Mucosa of gallbladder (tissue), 1 donor: ENCODE results near the gene RRP9. TPM values are rescaled to one million over a fixed set of nuclear protein-coding genes. Genes with fewer than 3 reads are reported as not detected.
"Not testable (repeated sequence)": the region's sequence is repeated elsewhere in the genome, so short reads cannot be mapped to it uniquely, and the experiment has no call there.

Experiments used
- DNase-seq: peaks from one replicate; pipeline ENCODE4 v3.0.0-alpha.2; 2020; ENCODE audit warnings: low spot score
- total RNA-seq: library from RNA; stranded (reverse); gene quantifications from one replicate; pipeline ENCODE4 v1.2.1, GENCODE V29; 2021
- donor health status: DM: no; HTN: no; CAD: no.

Gene RRP9
- total RNA-seq, result 11.9 TPM

GRCh38 chr3:51941798-51942602 lies at the start of gene RRP9, which contains the start of gene PARP3:
Gene RRP9 (minus strand): TSS chr3:51941904. CDS start chr3:51941867, 37 bp downstream.
Gene PARP3 (plus strand): TSS chr3:51942363. CDS start chr3:51943356, 993 bp downstream.
- DNase-seq, result peak; percentile 100

- DNase-seq, result not testable (repeated sequence)
Observed at GRCh38 chr3:51990501-51990971, 48.8 kb upstream of the RRP9 start.

- DNase-seq, result no peak
Observed at GRCh38 chr3:51988286-51989146, 46.8 kb upstream of the RRP9 start.

GRCh38 chr3:51987568-51987967 lies 45.9 kb upstream of the RRP9 start:
- DNase-seq, result no peak

GRCh38 chr3:51986010-51986947 lies 44.6 kb upstream of the RRP9 start:
- peak; percentile 44 for DNase-seq

GRCh38 chr3:51985063-51985462 lies 43.4 kb upstream of the RRP9 start:
- no peak for DNase-seq

GRCh38 chr3:51984269-51984647 lies 42.6 kb upstream of the RRP9 start:
- DNase-seq, result no peak

GRCh38 chr3:51983578-51984268 lies 42.0 kb upstream of the RRP9 start:
- no peak for DNase-seq

GRCh38 chr3:51982838-51983577 lies 41.3 kb upstream of the RRP9 start, which contains the start of gene ACY1:
Gene ACY1 (plus strand): TSS chr3:51983535. CDS start chr3:51984065, 530 bp downstream.
- DNase-seq, result peak; percentile 89

- peak; percentile 46 for DNase-seq
Observed at GRCh38 chr3:51982352-51982837, 40.7 kb upstream of the RRP9 start.

GRCh38 chr3:51980253-51980652 lies 38.5 kb upstream of the RRP9 start:
- no peak for DNase-seq

- no peak for DNase-seq
Observed at GRCh38 chr3:51978143-51978502, 36.4 kb upstream of the RRP9 start.

- no peak for DNase-seq
Observed at GRCh38 chr3:51977446-51978142, 35.9 kb upstream of the RRP9 start.

- DNase-seq, result peak; percentile 62
Observed at GRCh38 chr3:51975852-51976549, 34.3 kb upstream of the RRP9 start.

- DNase-seq, result peak; percentile 71
Observed at GRCh38 chr3:51974963-51975851, 33.5 kb upstream of the RRP9 start, which contains the start of gene ABHD14A. Gene ABHD14A (plus strand): TSS chr3:51975064. CDS start chr3:51975136, 72 bp downstream.

- no peak for DNase-seq
Observed at GRCh38 chr3:51974277-51974962, 32.7 kb upstream of the RRP9 start.

GRCh38 chr3:51971350-51971749 lies 29.6 kb upstream of the RRP9 start:
- no peak for DNase-seq
